Suprapubic skin (tissue), 3 donors: ENCODE measurements around the gene IL4I1.

ENCODE experiments used
- POLR2AphosphoS5 ChIP-seq, 3 donors: sonication (generic); formaldehyde crosslinking; IDR thresholded peaks; one replicate each; pipeline ENCODE4 v1.6.1; 2017; ENCODE audit warnings: antibody characterized with exemption in 3 of 3
- TF ChIP-seq, protein P1 (sequence below), 2 donors: fragments of 200-600 bp in 1 of 2; fragments of 450-650 bp in 1 of 2; sonication (generic) in 1 of 2; IDR thresholded peaks; one replicate each; pipeline ENCODE4 v1.5.1; 2016 to 2019; ENCODE audit warnings: antibody characterized with exemption in 2 of 2, mild to moderate bottlenecking in 1 of 2, moderate library complexity in 1 of 2

DNA sequence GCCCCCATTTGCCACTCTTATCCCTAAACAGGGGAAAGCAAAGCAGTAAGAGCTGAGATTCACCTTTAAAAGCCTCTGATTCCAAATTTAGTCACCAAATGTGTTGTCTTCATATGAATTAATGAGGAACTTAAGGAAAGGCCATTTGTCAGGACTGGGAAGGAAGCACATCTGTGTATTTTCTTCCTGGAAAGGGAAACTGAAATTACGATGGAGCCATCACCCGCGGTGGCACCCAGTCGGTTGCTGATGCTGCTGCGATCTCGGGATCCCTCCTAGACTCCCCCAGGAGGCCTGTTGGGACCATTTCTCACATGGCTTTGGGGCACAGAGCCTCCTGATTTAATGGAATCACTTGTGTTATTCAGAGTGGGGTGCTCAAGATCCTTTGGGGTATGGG is 7.4 kb upstream of the IL4I1 start:
- no peak for TF ChIP-seq POLR2AphosphoS5 (IDR thresholded peaks at IDR 0.05)
- TF ChIP-seq, protein P1, sequence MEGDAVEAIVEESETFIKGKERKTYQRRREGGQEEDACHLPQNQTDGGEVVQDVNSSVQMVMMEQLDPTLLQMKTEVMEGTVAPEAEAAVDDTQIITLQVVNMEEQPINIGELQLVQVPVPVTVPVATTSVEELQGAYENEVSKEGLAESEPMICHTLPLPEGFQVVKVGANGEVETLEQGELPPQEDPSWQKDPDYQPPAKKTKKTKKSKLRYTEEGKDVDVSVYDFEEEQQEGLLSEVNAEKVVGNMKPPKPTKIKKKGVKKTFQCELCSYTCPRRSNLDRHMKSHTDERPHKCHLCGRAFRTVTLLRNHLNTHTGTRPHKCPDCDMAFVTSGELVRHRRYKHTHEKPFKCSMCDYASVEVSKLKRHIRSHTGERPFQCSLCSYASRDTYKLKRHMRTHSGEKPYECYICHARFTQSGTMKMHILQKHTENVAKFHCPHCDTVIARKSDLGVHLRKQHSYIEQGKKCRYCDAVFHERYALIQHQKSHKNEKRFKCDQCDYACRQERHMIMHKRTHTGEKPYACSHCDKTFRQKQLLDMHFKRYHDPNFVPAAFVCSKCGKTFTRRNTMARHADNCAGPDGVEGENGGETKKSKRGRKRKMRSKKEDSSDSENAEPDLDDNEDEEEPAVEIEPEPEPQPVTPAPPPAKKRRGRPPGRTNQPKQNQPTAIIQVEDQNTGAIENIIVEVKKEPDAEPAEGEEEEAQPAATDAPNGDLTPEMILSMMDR (IDR thresholded peaks at IDR 0.05): no peak
